ENCODE measurements around the gene DIP2A.

DIP2A gene

GRCh38 chr21:46458315-46459023 is at the start of gene DIP2A:
DIP2A (plus strand) TSS chr21:46458891; CDS start chr21:46459132, 241 bp downstream.
- Histone ChIP-seq H3K4me3 (ENCODE audit: low read depth in 1 of 2, low read length in 2 of 2) (peak within 1 kb of the TSS; percentile 69 to 92), H3K9ac (ENCODE audit: low read depth, low read length) (peak within 1 kb of the TSS; percentile 98), H3K4me1 (ENCODE audit: insufficient read depth, low read length) (peaks cover 42% of the 10 kb centered on the region), H2AFZ (ENCODE audit: low read depth, low read length) (peak within 1 kb of the TSS; percentile 98), H4K20me1 (ENCODE audit: insufficient read depth, low read length) (peaks cover 10% of the 10 kb centered on the region; the same call in 1 of the 2 replicates), H3K27ac (ENCODE audit: low read length) (peak within 1 kb of the TSS; percentile 97), H3K36me3 (ENCODE audit: insufficient read depth, low read length) (peaks cover 35% of the 10 kb centered on the region), H3K79me2 (ENCODE audit: insufficient read depth, low read length) (peaks cover 74% of the 10 kb centered on the region), H3K4me2 (ENCODE audit: insufficient read depth, low read length) (peak within 1 kb of the TSS; percentile 97), H3K27me3 (ENCODE audit: insufficient read depth, low read length, poor library complexity) (no peaks in the 10 kb centered on the region), H3K9me3 (ENCODE audit: insufficient read depth, low read length, severe bottlenecking) (no peaks in the 10 kb centered on the region)
- TF ChIP-seq CTCF (IDR thresholded peaks at IDR 0.05; ENCODE audit: borderline replicate concordance, extremely low read depth, low read length, poor library complexity, severe bottlenecking) (no peak), EZH2 (IDR thresholded peaks at IDR 0.05; ENCODE audit: borderline replicate concordance, low read depth, low read length, severe bottlenecking) (no peak)
- DNase-seq (peak; percentile 96), ATAC-seq (ENCODE audit: insufficient read depth, low read depth) (peak; percentile 98)

- Histone ChIP-seq H3K4me3 (ENCODE audit: low read depth in 1 of 2, low read length in 2 of 2) (no peak overlapping the region), H3K4me2 (ENCODE audit: insufficient read depth, low read length) (no peak overlapping the region), H2AFZ (ENCODE audit: low read depth, low read length) (no peak overlapping the region), H3K9me3 (ENCODE audit: insufficient read depth, low read length, severe bottlenecking) (no peaks in the 10 kb centered on the region), H3K4me1 (ENCODE audit: insufficient read depth, low read length) (no peaks in the 10 kb centered on the region), H3K27me3 (ENCODE audit: insufficient read depth, low read length, poor library complexity) (no peaks in the 10 kb centered on the region), H4K20me1 (ENCODE audit: insufficient read depth, low read length) (0 out of 2 replicates have a peak, but pooled peaks cover 4% of the 10 kb centered on the region), H3K9ac (ENCODE audit: low read depth, low read length) (no peak overlapping the region), H3K36me3 (ENCODE audit: insufficient read depth, low read length) (peaks cover 77% of the 10 kb centered on the region), H3K79me2 (ENCODE audit: insufficient read depth, low read length) (no peaks in the 10 kb centered on the region), H3K27ac (ENCODE audit: low read length) (no peak overlapping the region)
- ATAC-seq (ENCODE audit: insufficient read depth, low read depth), result no peak
- no peak for TF ChIP-seq EZH2 (IDR thresholded peaks at IDR 0.05; ENCODE audit: borderline replicate concordance, low read depth, low read length, severe bottlenecking)
- TF ChIP-seq CTCF (IDR thresholded peaks at IDR 0.05; ENCODE audit: borderline replicate concordance, extremely low read depth, low read length, poor library complexity, severe bottlenecking), result no peak
- DNase-seq, result no peak
These were observed 48.9 kb upstream of the DIP2A start for GRCh38 chr21:46409641-46410406.

GRCh38 chr21:46410516-46410915 is 48.2 kb upstream of the DIP2A start:
- H3K4me3 ChIP-seq (ENCODE audit: low read depth in 1 of 2, low read length in 2 of 2), result no peak overlapping the region
- DNase-seq (no peak), ATAC-seq (ENCODE audit: insufficient read depth, low read depth) (no peak)
- no peaks in the 10 kb centered on the region for H3K27me3 ChIP-seq (ENCODE audit: insufficient read depth, low read length, poor library complexity)
- H3K9ac ChIP-seq (ENCODE audit: low read depth, low read length), result no peak overlapping the region
- H3K9me3 ChIP-seq (ENCODE audit: insufficient read depth, low read length, severe bottlenecking), result no peaks in the 10 kb centered on the region
- no peaks in the 10 kb centered on the region for H3K4me1 ChIP-seq (ENCODE audit: insufficient read depth, low read length)
- TF ChIP-seq CTCF (IDR thresholded peaks at IDR 0.05; ENCODE audit: borderline replicate concordance, extremely low read depth, low read length, poor library complexity, severe bottlenecking) (no peak), EZH2 (IDR thresholded peaks at IDR 0.05; ENCODE audit: borderline replicate concordance, low read depth, low read length, severe bottlenecking) (no peak)
- peaks cover 79% of the 10 kb centered on the region for H3K36me3 ChIP-seq (ENCODE audit: insufficient read depth, low read length)
- no peak overlapping the region for H2AFZ ChIP-seq (ENCODE audit: low read depth, low read length)
- H3K4me2 ChIP-seq (ENCODE audit: insufficient read depth, low read length), result no peak overlapping the region
- H3K27ac ChIP-seq (ENCODE audit: low read length), result no peak overlapping the region
- 0 out of 2 replicates have a peak, but pooled peaks cover 4% of the 10 kb centered on the region for H4K20me1 ChIP-seq (ENCODE audit: insufficient read depth, low read length)
- no peaks in the 10 kb centered on the region for H3K79me2 ChIP-seq (ENCODE audit: insufficient read depth, low read length)

Data from DND-41 (cell line).